Measurements from ENCODE around the gene ANO1. TPM values are rescaled to one million over a fixed set of nuclear protein-coding genes. Genes with fewer than 3 reads are reported as not detected.

ANO1 gene
- total RNA-seq, 1 experiment from 2014 or later, result 10.9 TPM

DNA sequence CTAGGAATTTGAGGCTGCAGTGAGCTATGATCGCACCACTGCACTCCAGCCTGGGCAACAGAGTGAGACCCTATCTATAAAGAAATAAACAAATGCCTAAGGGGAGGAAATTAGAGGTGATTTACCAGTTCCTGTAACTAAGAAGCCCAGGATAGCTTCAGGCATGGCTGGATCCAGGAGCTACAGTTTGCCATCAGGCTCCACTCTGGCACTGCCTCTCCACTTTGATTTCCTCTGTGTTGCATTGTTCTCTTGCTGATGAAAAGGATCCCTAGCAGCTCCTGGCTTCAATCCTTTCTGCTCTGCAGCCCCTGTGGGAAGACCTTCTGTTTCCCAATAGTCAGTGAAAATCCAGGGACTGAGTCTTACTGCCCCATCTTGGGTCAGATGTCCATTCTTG lies 104.9 kb downstream of the ANO1 start:
- no peaks in the 10 kb centered on the region for H3K4me1 ChIP-seq (ENCODE audit: insufficient read depth, low read length)
- no peak overlapping the region for H3K9ac ChIP-seq (ENCODE audit: extremely low read depth, insufficient read length, low read length)
- no peak for DNase-seq
- no peaks in the 10 kb centered on the region for H3K27me3 ChIP-seq (ENCODE audit: insufficient read depth, low read length)
- no peak overlapping the region for H3K56ac ChIP-seq (ENCODE audit: insufficient read length, low read depth, low read length)
- no peak overlapping the region for H3K27ac ChIP-seq (ENCODE audit: insufficient read length, low read depth, low read length)
- Mint-ChIP-seq H3K27ac (no peak overlapping the region), H3K4me1 (peaks cover 0 to 2% of the 10 kb centered on the region in 2 experiments; a peak in 1 of 4 replicates), H3K36me3 (ENCODE audit: insufficient read depth in 1 of 3, low read depth in 3 of 3) (peaks cover 0 to 3% (median 0%) of the 10 kb centered on the region in 3 experiments; a peak in 2 of 7 replicates), H3K27me3 (ENCODE audit: low read depth) (peaks cover 8% of the 10 kb centered on the region; the same call in 1 of the 2 replicates), H3K9me3 (no peaks in the 10 kb centered on the region), H3K4me3 (no peak overlapping the region)
- H2BK120ac ChIP-seq (ENCODE audit: low read depth, low read length, poor library complexity, severe bottlenecking), result no peak overlapping the region
- no peak overlapping the region for H3K23ac ChIP-seq (ENCODE audit: insufficient read length, low read depth, low read length)
- no peak overlapping the region for H2AK5ac ChIP-seq (ENCODE audit: insufficient read length, low read length)
- no peak overlapping the region for H4K8ac ChIP-seq (replicated peaks; ENCODE audit: insufficient read length, low read depth, low read length)
- H3K23me2 ChIP-seq (ENCODE audit: insufficient read length, low read depth, low read length, poor library complexity, severe bottlenecking), result no peaks in the 10 kb centered on the region
- H3K4ac ChIP-seq (ENCODE audit: low read depth, low read length), result no peak overlapping the region
- no peak overlapping the region for H2BK5ac ChIP-seq (ENCODE audit: insufficient read length, low read length)
- no peak overlapping the region for H2AFZ ChIP-seq (ENCODE audit: low read length)
- no peak overlapping the region for H2BK15ac ChIP-seq (ENCODE audit: low read depth, low read length)
- H4K91ac ChIP-seq (ENCODE audit: insufficient read length, low read depth, low read length), result no peak overlapping the region
- no peaks in the 10 kb centered on the region for H3K9me3 ChIP-seq (ENCODE audit: control insufficient read depth, low read depth, low read length)
- H2BK20ac ChIP-seq (ENCODE audit: low read depth, low read length, poor library complexity, severe bottlenecking), result no peak overlapping the region
- H3K79me2 ChIP-seq (ENCODE audit: insufficient read depth, low read length), result no peaks in the 10 kb centered on the region
- no peaks in the 10 kb centered on the region for H4K20me1 ChIP-seq (ENCODE audit: control insufficient read depth, insufficient read depth, insufficient read length)
- no peak overlapping the region for H3K14ac ChIP-seq (ENCODE audit: insufficient read depth, low read length)
- no peak overlapping the region for H3K4me2 ChIP-seq (ENCODE audit: insufficient read depth, insufficient read length, low read length)
- H3K79me1 ChIP-seq (ENCODE audit: insufficient read depth, low read depth, low read length, poor library complexity, severe bottlenecking), result no peaks in the 10 kb centered on the region
- no peak overlapping the region for H4K5ac ChIP-seq (ENCODE audit: insufficient read length, low read depth, low read length)
- H3T11ph ChIP-seq (ENCODE audit: low read length), result no peak overlapping the region
- WGBS (ENCODE audit: extremely low coverage, insufficient read length, low lambda C conversion rate), result no CpG with 5 or more reads among the region's 1 CpG
- TF ChIP-seq, protein P1, sequence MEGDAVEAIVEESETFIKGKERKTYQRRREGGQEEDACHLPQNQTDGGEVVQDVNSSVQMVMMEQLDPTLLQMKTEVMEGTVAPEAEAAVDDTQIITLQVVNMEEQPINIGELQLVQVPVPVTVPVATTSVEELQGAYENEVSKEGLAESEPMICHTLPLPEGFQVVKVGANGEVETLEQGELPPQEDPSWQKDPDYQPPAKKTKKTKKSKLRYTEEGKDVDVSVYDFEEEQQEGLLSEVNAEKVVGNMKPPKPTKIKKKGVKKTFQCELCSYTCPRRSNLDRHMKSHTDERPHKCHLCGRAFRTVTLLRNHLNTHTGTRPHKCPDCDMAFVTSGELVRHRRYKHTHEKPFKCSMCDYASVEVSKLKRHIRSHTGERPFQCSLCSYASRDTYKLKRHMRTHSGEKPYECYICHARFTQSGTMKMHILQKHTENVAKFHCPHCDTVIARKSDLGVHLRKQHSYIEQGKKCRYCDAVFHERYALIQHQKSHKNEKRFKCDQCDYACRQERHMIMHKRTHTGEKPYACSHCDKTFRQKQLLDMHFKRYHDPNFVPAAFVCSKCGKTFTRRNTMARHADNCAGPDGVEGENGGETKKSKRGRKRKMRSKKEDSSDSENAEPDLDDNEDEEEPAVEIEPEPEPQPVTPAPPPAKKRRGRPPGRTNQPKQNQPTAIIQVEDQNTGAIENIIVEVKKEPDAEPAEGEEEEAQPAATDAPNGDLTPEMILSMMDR (conservative IDR thresholded peaks at IDR 0.05), result no peak
- H3K18ac ChIP-seq (ENCODE audit: insufficient read length, low read depth, low read length), result no peak overlapping the region
- H2BK12ac ChIP-seq (ENCODE audit: insufficient read length, low read depth, low read length), result no peak overlapping the region

Measured in H9 (cell line).